Activated naive CD4-positive, alpha-beta T cell treated with anti-CD3 and anti-CD28 coated beads, Interleukin-2, amount 50 U/mL, for 72 hours (primary cell): ENCODE data around the gene DAZ4. TPM values are rescaled to one million over a fixed set of nuclear protein-coding genes. Genes with fewer than 3 reads are reported as not detected.
"Not testable (repeated sequence)": the region's sequence is repeated elsewhere in the genome, so short reads cannot be mapped to it uniquely, and the experiment has no call there.

Experiments
- ATAC-seq, 2 donors: fragments of 150-1000 bp; cut with Tn5 transposase; 2 replicates each; pipeline ENCODE4 v1.10.0; 2021; ENCODE audit warnings: mild to moderate bottlenecking in 2 of 2, moderate library complexity in 2 of 2
- DNase-seq, 2 donors: peaks; one replicate each; pipeline ENCODE4 v3.0.0; 2021 to 2022; ENCODE audit warnings: low spot score in 2 of 2
- H3K27ac Mint-ChIP-seq, 2 donors: one replicate each; pipeline ENCODE4 v1.8.0; 2022; ENCODE audit warnings: mild to moderate bottlenecking in 2 of 2, mixed read lengths in 2 of 2
- H3K36me3 Mint-ChIP-seq, 2 donors: one replicate each; pipeline ENCODE4 v1.8.0; 2022; ENCODE audit warnings: mixed read lengths in 2 of 2
- H3K9me3 Mint-ChIP-seq, 2 donors: one replicate each; pipeline ENCODE4 v1.8.0; 2022; ENCODE audit warnings: mixed read lengths in 2 of 2
- total RNA-seq, 2 donors: library from RNA; stranded (reverse); gene quantifications; one replicate each; pipeline ENCODE4 v1.2.3, GENCODE V29; 2022

DAZ4 gene
- total RNA-seq = not detected

- not testable (repeated sequence) for H3K27ac Mint-ChIP-seq, H3K36me3 Mint-ChIP-seq, ATAC-seq, DNase-seq, H3K9me3 Mint-ChIP-seq
These were observed at the start of gene DAZ4 for GRCh38 chrY:24833619-24834018. DAZ4 (plus strand) TSS chrY:24833919; CDS start chrY:24834127, 208 bp downstream.

GRCh38 chrY:24813293-24813692, 20.4 kb upstream of the DAZ4 start, which contains the start of gene DAZ3:
DAZ3 (minus strand) TSS chrY:24813393; CDS start chrY:24813185, 208 bp downstream.
- H3K27ac Mint-ChIP-seq, H3K36me3 Mint-ChIP-seq, H3K9me3 Mint-ChIP-seq, DNase-seq, ATAC-seq: not testable (repeated sequence)

DNA sequence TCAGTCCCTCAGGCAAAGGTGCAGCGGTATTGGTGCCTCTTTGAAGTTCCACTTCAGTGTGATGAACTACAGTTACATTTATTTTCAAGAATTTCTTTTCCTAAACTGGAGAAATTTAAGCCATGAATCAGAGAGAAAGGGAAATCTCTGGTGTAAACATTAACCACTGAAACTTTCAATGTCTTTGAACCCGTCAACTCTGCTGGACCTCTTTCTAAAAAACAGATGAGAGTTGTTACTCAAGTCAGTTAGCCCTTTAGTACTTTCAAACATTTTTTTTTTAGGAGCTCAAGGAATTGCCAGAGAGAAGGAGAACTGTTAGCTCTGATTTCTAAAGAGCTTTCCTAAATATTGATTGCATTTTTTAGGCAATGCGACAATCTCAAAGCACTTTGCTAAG, 11.9 kb upstream of the DAZ4 start:
- not testable (repeated sequence) for H3K27ac Mint-ChIP-seq, H3K36me3 Mint-ChIP-seq, ATAC-seq, H3K9me3 Mint-ChIP-seq, DNase-seq

- not testable (repeated sequence) for ATAC-seq, DNase-seq, H3K9me3 Mint-ChIP-seq, H3K27ac Mint-ChIP-seq, H3K36me3 Mint-ChIP-seq
These were observed 9.4 kb upstream of the DAZ4 start for GRCh38 chrY:24824184-24824879.

DNA sequence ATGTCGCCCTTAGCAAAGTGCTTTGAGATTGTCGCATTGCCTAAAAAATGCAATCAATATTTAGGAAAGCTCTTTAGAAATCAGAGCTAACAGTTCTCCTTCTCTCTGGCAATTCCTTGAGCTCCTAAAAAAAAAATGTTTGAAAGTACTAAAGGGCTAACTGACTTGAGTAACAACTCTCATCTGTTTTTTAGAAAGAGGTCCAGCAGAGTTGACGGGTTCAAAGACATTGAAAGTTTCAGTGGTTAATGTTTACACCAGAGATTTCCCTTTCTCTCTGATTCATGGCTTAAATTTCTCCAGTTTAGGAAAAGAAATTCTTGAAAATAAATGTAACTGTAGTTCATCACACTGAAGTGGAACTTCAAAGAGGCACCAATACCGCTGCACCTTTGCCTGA, 8.7 kb upstream of the DAZ4 start:
- ATAC-seq, DNase-seq, H3K27ac Mint-ChIP-seq, H3K9me3 Mint-ChIP-seq, H3K36me3 Mint-ChIP-seq: not testable (repeated sequence)

Other genes starting within 250 kb of the DAZ4 start
- gene BPY2B, start 215.9 kb upstream of the DAZ4 start, total RNA-seq = not detected
- gene DAZ3, start 20.5 kb upstream of the DAZ4 start, total RNA-seq = not detected
- not detected for gene BPY2C, start 218.2 kb downstream of the DAZ4 start, total RNA-seq